HG02938 (cell line): ENCODE measurements around the gene KRT79.

ENCODE experiments used
- ATAC-seq: cut with Tn5 transposase; IDR thresholded peaks from one replicate; pipeline ENCODE4 v1.9.1; 2021; ENCODE audit warnings: mild to moderate bottlenecking, moderate library complexity; ENCODE audit not compliant: unreplicated experiment

KRT79 gene

GRCh38 chr12:52774629-52775250 lies 59.4 kb downstream of the KRT79 start:
- ATAC-seq = no peak

- no peak for ATAC-seq
Measured at GRCh38 chr12:52772772-52773171, 61.3 kb downstream of the KRT79 start.

- ATAC-seq = no peak
Measured at GRCh38 chr12:52772188-52772587, 61.9 kb downstream of the KRT79 start.

- no peak for ATAC-seq
Measured at GRCh38 chr12:52771505-52771904, 62.6 kb downstream of the KRT79 start.
